Suprapubic skin (tissue), 4 donors: Measurements from ENCODE around the gene SDR39U1.

Experiments
- CTCF ChIP-seq, 2 donors: fragments of 200-600 bp in 1 of 2; fragments of 450-650 bp in 1 of 2; sonication (generic) in 1 of 2; IDR thresholded peaks; one replicate each; pipeline ENCODE4 v1.5.1; 2016 to 2019; ENCODE audit warnings: antibody characterized with exemption in 2 of 2, mild to moderate bottlenecking in 1 of 2, moderate library complexity in 1 of 2
- POLR2A ChIP-seq, 2 donors: fragments of 450-650 bp; IDR thresholded peaks; one replicate each; pipeline ENCODE4 v1.6.1; 2017; ENCODE audit warnings: antibody characterized with exemption in 2 of 2, mild to moderate bottlenecking in 2 of 2, moderate library complexity in 2 of 2
- POLR2AphosphoS5 ChIP-seq, 3 donors: sonication (generic); formaldehyde crosslinking; IDR thresholded peaks; one replicate each; pipeline ENCODE4 v1.6.1; 2017; ENCODE audit warnings: antibody characterized with exemption in 3 of 3

GRCh38 chr14:24432259-24433131 lies 10.1 kb downstream of the SDR39U1 start:
- no peak for TF ChIP-seq CTCF (IDR thresholded peaks at IDR 0.05)
- TF ChIP-seq POLR2AphosphoS5 (IDR thresholded peaks at IDR 0.05), result no peak
- no peak for TF ChIP-seq POLR2A (IDR thresholded peaks at IDR 0.05)
